Testis (tissue), 3 donors: Measurements from ENCODE around the gene GNB3. TPM values are rescaled to one million over a fixed set of nuclear protein-coding genes. Genes with fewer than 3 reads are reported as not detected.

Source experiments
- DNase-seq: peaks from one replicate; pipeline ENCODE4 v3.0.0-alpha.2; 2019
- H3K27ac ChIP-seq, 2 donors: fragments of 200-600 bp; sonication (generic); one replicate each; pipeline ENCODE4 v1.5.1; 2019
- H3K27me3 ChIP-seq: fragments of 200-600 bp; sonication (generic); one replicate; pipeline ENCODE4 v1.5.1; 2019
- H3K36me3 ChIP-seq: fragments of 200-600 bp; sonication (generic); one replicate; pipeline ENCODE4 v1.5.1; 2017; ENCODE audit warnings: low read depth; ENCODE audit errors: missing control alignments
- H3K4me1 ChIP-seq: fragments of 200-600 bp; sonication (generic); one replicate; pipeline ENCODE4 v1.5.1; 2019
- H3K4me3 ChIP-seq, 2 donors: fragments of 200-600 bp; sonication (generic); one replicate each; pipeline ENCODE4 v1.5.1; 2017 to 2019
- H3K9me3 ChIP-seq: fragments of 200-600 bp; sonication (generic); one replicate; pipeline ENCODE4 v1.5.1; 2017
- POLR2A ChIP-seq: fragments of 450-650 bp; IDR thresholded peaks from one replicate; pipeline ENCODE4 v1.6.1; 2017; ENCODE audit warnings: antibody characterized with exemption, mild to moderate bottlenecking, moderate library complexity
- WGBS, 2 donors: methylation state at CpG; one replicate each; pipeline ENCODE4 v1.1.5; 2018; 5-methylcytosine and 5-hydroxymethylcytosine counted together
- intact Hi-C: fragments of 100-400 bp; cut with DNase I; formaldehyde crosslinking; loops from one replicate; pipeline ENCODE4 v1.15.1; 2023; ENCODE audit warnings: low total_unique reads
- polyA plus RNA-seq: library from polyadenylated mRNA; stranded (reverse); fragments of 350-450 nt; fragmentation: Illumina TruSeq; extraction: RNeasy Lipid Tissue Mini Kit (QIAGEN cat#74804); gene quantifications from one replicate; pipeline ENCODE4 v1.2.3, GENCODE V29; 2014; ENCODE audit warnings: low read depth, low replicate concordance; ENCODE audit not compliant: insufficient read depth
- total RNA-seq, 2 donors: library from RNA; depleted of rRNA; stranded (reverse); fragments of >200 nt; gene quantifications; one replicate each; pipeline ENCODE4 v1.2.3, GENCODE V29; 2016
- TF ChIP-seq, protein P1 (sequence below), 3 experiments: fragments of 450-650 bp in 2 of 3; fragments of 200-600 bp in 1 of 3; sonication (generic) in 1 of 3; IDR thresholded peaks; one replicate each; pipeline ENCODE4 v1.5.1; 2016 to 2019; ENCODE audit warnings: antibody characterized with exemption in 3 of 3, mild to moderate bottlenecking in 2 of 3, moderate library complexity in 1 of 3

GNB3 gene
- total and polyA plus RNA-seq, 3 donors from 2014 or later: 1.6 to 5.0 (median 4.8) TPM

GRCh38 chr12:6825398-6826124 lies 15.2 kb upstream of the GNB3 start:
- H3K36me3 ChIP-seq: no peaks in the 10 kb centered on the region
- no peak overlapping the region for H3K27ac ChIP-seq
- intact Hi-C loops: loop anchor here (10.0 kb wide), 1 partner anchor 51 kb away; the partner anchor contains the start of gene LAG3
- no peak for TF ChIP-seq POLR2A
- TF ChIP-seq, protein P1, sequence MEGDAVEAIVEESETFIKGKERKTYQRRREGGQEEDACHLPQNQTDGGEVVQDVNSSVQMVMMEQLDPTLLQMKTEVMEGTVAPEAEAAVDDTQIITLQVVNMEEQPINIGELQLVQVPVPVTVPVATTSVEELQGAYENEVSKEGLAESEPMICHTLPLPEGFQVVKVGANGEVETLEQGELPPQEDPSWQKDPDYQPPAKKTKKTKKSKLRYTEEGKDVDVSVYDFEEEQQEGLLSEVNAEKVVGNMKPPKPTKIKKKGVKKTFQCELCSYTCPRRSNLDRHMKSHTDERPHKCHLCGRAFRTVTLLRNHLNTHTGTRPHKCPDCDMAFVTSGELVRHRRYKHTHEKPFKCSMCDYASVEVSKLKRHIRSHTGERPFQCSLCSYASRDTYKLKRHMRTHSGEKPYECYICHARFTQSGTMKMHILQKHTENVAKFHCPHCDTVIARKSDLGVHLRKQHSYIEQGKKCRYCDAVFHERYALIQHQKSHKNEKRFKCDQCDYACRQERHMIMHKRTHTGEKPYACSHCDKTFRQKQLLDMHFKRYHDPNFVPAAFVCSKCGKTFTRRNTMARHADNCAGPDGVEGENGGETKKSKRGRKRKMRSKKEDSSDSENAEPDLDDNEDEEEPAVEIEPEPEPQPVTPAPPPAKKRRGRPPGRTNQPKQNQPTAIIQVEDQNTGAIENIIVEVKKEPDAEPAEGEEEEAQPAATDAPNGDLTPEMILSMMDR (IDR thresholded peaks at IDR 0.05): peak; percentile 89 to 92 (median 89)
- peak; percentile 89 for DNase-seq
- H3K9me3 ChIP-seq: no peaks in the 10 kb centered on the region
- peaks cover 15% of the 10 kb centered on the region for H3K4me1 ChIP-seq
- no peaks in the 10 kb centered on the region for H3K27me3 ChIP-seq
- no peak overlapping the region for H3K4me3 ChIP-seq
- 18 to 52% methylated on average over 3 to 19 of the region's 19 CpGs for WGBS, 2 donors

DNA sequence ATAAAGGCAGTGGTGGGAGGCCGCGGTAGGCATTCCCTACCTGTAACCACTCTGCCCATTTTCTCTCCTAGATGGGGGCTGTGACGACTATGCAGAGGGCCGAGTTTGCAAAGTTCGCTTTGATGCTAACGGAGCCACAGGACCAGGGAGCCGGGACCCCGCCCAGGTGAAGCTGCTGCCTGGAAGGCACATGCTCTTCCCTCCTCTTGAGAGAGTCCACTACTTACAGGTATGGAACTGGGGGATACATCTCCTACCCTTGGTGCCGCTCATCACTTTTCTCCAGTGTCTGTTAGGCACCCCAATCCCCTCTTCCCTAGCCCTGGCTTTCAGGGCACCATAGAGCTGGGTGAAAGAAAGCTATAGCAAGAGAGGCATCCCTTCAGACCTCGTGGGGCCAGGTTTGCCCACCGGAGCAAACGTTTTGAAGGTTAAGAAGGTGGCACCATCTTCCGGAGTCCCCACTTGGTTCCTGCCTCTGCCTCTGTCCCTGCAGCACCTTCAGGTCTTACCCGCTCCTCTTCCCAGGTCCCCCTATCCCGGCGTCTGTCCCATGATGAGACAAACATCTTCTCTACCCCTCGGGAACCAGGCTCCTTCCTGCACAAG lies 14.5 kb upstream of the GNB3 start:
- Histone ChIP-seq H3K9me3 (no peaks in the 10 kb centered on the region), H3K4me1 (peaks cover 15% of the 10 kb centered on the region), H3K27me3 (no peaks in the 10 kb centered on the region), H3K36me3 (no peaks in the 10 kb centered on the region), H3K4me3 (no peak overlapping the region), H3K27ac (no peak overlapping the region)
- DNase-seq: no peak
- TF ChIP-seq, protein P1 (IDR thresholded peaks at IDR 0.05): no peak
- no peak for TF ChIP-seq POLR2A
- intact Hi-C loops: loop anchor here (10.0 kb wide), 1 partner anchor 51 kb away; the partner anchor contains the start of gene LAG3
- WGBS, 2 donors: 77 to 82% methylated on average over 17 of the region's 17 CpGs

DNA sequence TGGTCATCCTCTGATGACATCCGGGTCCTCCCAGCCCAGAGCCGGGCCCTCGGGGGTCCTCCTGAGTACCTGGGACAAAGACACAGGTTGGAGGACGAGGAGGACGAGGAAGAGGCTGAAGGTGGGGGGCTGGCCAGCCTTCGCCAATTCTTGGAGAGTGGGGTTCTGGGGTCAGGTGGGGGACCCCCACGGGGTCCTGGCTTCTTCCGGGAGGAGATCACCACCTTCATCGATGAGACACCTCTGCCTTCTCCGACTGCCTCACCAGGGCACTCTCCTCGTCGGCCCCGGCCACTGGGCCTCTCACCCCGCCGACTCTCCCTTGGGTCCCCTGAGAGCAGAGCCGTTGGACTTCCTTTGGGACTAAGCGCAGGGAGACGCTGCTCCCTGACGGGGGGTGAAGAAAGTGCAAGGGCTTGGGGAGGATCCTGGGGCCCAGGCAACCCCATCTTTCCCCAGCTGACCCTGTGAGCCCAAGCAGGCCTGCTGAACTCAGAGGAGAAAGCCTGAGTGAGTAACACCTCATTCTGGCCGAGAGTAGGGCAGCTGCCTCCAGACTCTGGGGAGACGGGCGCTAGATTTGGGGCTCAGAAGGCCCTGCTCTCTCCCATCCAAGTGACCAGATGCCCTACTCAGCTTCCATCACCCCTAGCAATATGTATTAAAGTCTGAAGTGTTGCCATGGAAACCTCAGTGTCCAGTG lies 13.8 kb upstream of the GNB3 start:
- H3K27me3 ChIP-seq: no peaks in the 10 kb centered on the region
- 66 to 81% methylated on average over 14 to 22 of the region's 22 CpGs for WGBS, 2 donors
- TF ChIP-seq, protein P1 (IDR thresholded peaks at IDR 0.05): no peak
- TF ChIP-seq POLR2A: no peak
- DNase-seq: no peak
- peaks cover 14% of the 10 kb centered on the region for H3K4me1 ChIP-seq
- H3K36me3 ChIP-seq: no peaks in the 10 kb centered on the region
- intact Hi-C loops: loop anchor here (10.0 kb wide), 1 partner anchor 52 kb away; the partner anchor contains the start of gene LAG3
- peak overlapping the region; percentile 65 to 72 for H3K27ac ChIP-seq
- no peak overlapping the region for H3K4me3 ChIP-seq
- no peaks in the 10 kb centered on the region for H3K9me3 ChIP-seq

DNA sequence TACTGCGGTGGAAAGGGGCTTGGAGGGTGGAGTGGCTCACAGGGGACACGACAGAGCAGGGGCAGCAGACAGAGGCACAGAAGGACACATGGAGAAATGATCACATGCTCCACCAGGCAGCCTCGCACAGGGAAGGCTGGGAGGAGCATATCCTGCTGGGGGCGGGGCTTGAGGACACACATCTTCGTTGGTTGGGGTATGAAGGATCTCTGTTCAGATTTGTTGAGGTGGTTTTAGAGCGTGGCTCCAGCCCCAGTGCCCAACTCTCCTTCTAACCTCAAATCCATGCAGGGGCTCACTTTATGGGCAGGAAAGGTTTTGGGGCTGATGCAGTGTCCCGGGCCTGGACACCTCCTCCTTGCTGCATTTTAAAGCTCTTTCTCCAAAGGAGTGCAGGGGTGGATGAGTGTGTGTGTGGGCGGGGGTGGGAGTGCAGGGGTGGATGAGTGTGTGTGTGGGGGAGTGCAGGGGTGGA lies 13.3 kb upstream of the GNB3 start:
- Histone ChIP-seq H3K4me3 (no peak overlapping the region), H3K36me3 (no peaks in the 10 kb centered on the region), H3K27ac (peak overlapping the region; percentile 65 to 72), H3K27me3 (no peaks in the 10 kb centered on the region), H3K9me3 (no peaks in the 10 kb centered on the region), H3K4me1 (peaks cover 9% of the 10 kb centered on the region)
- WGBS, 2 donors: 2 to 10% methylated on average over 3 to 6 of the region's 8 CpGs
- DNase-seq: peak; percentile 91
- TF ChIP-seq, protein P1 (IDR thresholded peaks at IDR 0.05): no peak
- intact Hi-C loops: loop anchor here (10.0 kb wide), 1 partner anchor 53 kb away; the partner anchor contains the start of gene LAG3
